HUES6 (cell line): ENCODE data around the gene HK1.

Experiments
- H3K27ac ChIP-seq: 2 replicates; pipeline ENCODE4 v1.7.0; 2013; ENCODE audit warnings: low read depth, mild to moderate bottlenecking, low read length, inconsistent platforms
- H3K27me3 ChIP-seq: 2 replicates; pipeline ENCODE4 v1.6.1; 2013; ENCODE audit warnings: low read length; ENCODE audit not compliant: control insufficient read depth, insufficient read depth
- H3K36me3 ChIP-seq: 2 replicates; pipeline ENCODE4 v1.6.1; 2013; ENCODE audit warnings: low read length; ENCODE audit not compliant: control insufficient read depth, insufficient read depth
- H3K4me1 ChIP-seq: 2 replicates; pipeline ENCODE4 v1.6.1; 2013; ENCODE audit warnings: low read length; ENCODE audit not compliant: control insufficient read depth, insufficient read depth
- H3K4me3 ChIP-seq: 2 replicates; pipeline ENCODE4 v1.5.1; 2013; ENCODE audit warnings: low read depth, low read length
- H3K9ac ChIP-seq: one replicate; pipeline ENCODE4 v1.6.1; 2013; ENCODE audit warnings: mild to moderate bottlenecking, low read length
- H3K9me3 ChIP-seq: 2 replicates; pipeline ENCODE4 v1.6.1; 2013; ENCODE audit warnings: low read depth, low read length; ENCODE audit not compliant: control insufficient read depth, insufficient read depth

HK1 gene

GRCh38 chr10:69363666-69364065, 85.4 kb downstream of the HK1 start:
- no peak overlapping the region for H3K4me3 ChIP-seq
- H3K9me3 ChIP-seq, result no peaks in the 10 kb centered on the region
- no peak overlapping the region for H3K27ac ChIP-seq
- no peaks in the 10 kb centered on the region for H3K27me3 ChIP-seq
- H3K36me3 ChIP-seq, result peaks cover 84% of the 10 kb centered on the region
- no peak overlapping the region for H3K9ac ChIP-seq
- peaks cover 22% of the 10 kb centered on the region; the same call in 1 of the 2 replicates for H3K4me1 ChIP-seq

DNA sequence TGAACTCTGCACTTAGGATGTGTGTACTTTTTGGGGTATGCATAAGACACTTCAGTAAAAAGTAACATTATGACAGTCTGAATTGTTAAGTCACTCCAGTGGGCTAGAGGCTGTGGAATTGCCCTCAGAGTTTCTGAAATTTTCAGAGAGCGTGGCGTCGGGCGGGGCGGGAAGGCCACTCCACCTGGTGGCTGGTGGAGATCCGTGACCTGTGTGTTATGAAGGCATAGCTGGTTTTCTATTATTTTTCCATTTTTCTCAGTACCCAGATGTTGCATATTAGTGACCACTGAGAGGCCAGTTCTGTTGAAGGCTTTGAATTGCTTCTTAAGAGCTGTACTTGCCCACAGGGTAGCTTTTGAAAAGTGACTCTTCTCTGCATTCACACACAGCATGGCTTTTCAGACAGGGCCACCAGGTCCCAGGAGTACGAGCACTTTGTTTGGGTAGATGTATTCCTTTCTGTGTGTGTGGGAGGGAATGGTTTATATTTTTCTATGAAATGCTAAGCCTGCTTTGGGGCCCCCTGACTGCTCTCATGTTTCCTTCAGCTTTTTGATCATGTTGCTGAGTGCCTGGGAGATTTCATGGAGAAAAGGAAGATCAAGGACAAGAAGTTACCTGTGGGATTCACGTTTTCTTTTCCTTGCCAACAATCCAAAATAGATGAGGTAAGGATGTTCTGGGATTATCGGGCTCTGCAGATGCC, 86.1 kb downstream of the HK1 start:
- Histone ChIP-seq H3K27ac (no peak overlapping the region; the same call in 1 of the 2 replicates), H3K9ac (no peak overlapping the region), H3K36me3 (peaks cover 90% of the 10 kb centered on the region), H3K9me3 (no peaks in the 10 kb centered on the region), H3K4me1 (peaks cover 16% of the 10 kb centered on the region; the same call in 1 of the 2 replicates), H3K27me3 (no peaks in the 10 kb centered on the region), H3K4me3 (no peak overlapping the region)

- Histone ChIP-seq H3K4me3 (no peak overlapping the region), H3K27me3 (no peaks in the 10 kb centered on the region), H3K9ac (no peak overlapping the region), H3K27ac (no peak overlapping the region; the same call in 1 of the 2 replicates), H3K36me3 (peaks cover 92% of the 10 kb centered on the region), H3K9me3 (no peaks in the 10 kb centered on the region), H3K4me1 (peaks cover 8% of the 10 kb centered on the region; the same call in 1 of the 2 replicates)
These were observed 88.4 kb downstream of the HK1 start for GRCh38 chr10:69366738-69367137.

DNA sequence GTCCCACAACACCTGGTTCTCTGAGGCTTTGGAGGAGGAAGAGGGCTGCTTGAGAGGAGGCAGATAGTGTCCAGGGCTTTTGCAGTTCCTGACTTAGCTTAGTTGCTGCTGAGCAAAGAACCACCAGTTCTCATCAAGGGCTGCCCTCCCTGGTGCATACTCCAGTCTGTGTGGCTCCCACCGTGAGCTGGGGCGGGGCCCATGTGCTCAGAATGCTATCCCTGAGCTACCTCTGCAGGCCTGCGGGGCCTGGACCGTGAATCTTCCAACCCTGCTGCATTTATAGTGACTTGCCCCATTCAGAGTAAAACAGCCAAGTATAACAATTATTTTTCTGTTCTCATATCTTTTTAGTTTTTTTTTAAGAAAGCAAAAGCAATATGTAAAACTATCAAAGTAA, 89.2 kb downstream of the HK1 start:
- no peak overlapping the region for H3K4me3 ChIP-seq
- no peak overlapping the region; the same call in 1 of the 2 replicates for H3K27ac ChIP-seq

DNA sequence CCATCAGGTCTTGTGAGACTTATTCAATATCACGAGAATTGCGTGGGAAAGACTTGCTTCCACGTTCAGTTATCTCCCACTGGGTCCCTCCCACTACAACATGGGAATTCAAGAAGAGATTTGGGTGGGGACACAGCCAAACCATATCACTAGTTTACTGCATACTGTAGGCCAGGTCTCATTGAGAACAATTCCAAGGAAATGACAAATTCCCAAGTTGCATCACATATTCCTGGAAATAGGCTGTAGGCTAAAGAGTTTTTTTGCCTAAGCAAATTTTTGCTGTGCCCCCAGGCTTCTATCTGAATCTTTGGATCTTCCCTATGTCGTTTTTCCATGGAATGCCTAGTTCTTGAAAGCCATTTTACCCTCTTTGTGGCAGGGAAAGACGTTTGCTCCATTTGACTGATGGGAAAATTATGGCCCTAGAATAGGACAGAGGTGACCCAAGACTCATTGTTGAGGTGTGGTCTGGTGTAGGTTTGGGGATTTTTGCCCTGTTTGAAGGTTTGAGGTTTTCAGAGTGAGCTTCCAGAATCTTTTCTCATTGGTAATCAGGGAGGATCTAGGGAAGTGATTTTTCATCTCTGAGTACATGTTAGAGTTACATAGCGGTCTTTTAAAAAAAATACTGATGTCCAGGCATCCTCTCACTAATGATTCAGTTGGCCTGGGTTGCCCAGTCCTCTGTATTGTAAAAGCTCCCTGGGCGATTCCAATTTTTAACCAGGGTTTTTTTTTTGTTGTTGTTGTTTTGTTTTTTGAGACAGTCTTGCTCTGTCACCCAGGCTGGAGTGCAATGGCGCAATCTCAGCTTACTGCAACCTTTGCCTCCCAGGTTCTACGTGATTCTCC, 94.1 kb downstream of the HK1 start:
- Histone ChIP-seq H3K27me3 (no peaks in the 10 kb centered on the region), H3K4me1 (peaks cover 15% of the 10 kb centered on the region), H3K9ac (no peak overlapping the region), H3K27ac (no peak overlapping the region), H3K4me3 (no peak overlapping the region), H3K36me3 (peaks cover 84% of the 10 kb centered on the region), H3K9me3 (no peaks in the 10 kb centered on the region)

More for the DNA sequence above, 89.2 kb downstream of the HK1 start:
- H3K36me3 ChIP-seq, result peaks cover 96% of the 10 kb centered on the region
- H3K9ac ChIP-seq, result no peak overlapping the region
- no peaks in the 10 kb centered on the region for H3K9me3 ChIP-seq
- peaks cover 5% of the 10 kb centered on the region; the same call in 1 of the 2 replicates for H3K4me1 ChIP-seq
- no peaks in the 10 kb centered on the region for H3K27me3 ChIP-seq

DNA sequence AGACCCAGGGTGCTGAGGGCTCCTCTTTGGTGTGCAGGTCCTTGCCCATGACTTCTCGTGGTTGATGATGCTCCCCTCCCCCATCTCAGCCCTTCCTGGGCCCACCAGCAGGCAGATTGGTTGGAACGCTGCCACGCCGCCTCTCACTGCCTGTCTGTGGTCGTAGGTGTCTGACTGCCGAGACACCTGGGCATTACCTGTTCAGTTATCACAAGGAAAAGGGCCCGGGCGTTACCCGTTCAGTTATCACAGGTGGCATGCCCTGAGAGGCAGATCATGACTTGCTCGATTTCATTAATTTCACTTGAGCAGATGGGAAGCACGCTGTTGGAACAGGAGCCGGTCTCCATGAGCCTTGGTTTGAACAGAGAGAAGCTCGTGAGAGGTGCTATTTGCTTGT, 95.9 kb downstream of the HK1 start:
- peaks cover 15% of the 10 kb centered on the region for H3K4me1 ChIP-seq
- no peak overlapping the region for H3K4me3 ChIP-seq
- H3K27ac ChIP-seq, result no peak overlapping the region
- H3K36me3 ChIP-seq, result peaks cover 84% of the 10 kb centered on the region
- H3K27me3 ChIP-seq, result no peaks in the 10 kb centered on the region
- no peak overlapping the region for H3K9ac ChIP-seq
- no peaks in the 10 kb centered on the region for H3K9me3 ChIP-seq

DNA sequence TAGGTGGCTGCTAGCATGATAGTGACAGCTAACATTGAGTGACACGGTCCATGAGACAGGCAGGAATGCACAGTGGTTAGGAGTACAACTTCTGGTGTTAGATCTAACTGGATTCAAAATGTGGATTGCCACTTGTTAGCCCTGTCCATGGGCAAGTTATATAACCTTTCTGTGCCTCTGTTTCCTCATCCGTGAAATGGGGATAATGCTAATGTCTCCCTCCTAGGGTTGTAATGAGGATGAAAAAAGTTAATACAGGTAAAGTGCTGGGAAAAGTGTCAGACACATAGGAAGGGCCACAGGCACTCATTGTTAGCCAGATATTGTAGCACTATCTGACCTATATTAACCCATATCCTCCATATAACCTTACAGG, 96.6 kb downstream of the HK1 start:
- Histone ChIP-seq H3K27ac (peak overlapping the region; percentile 14; the same call in 1 of the 2 replicates), H3K36me3 (peaks cover 84% of the 10 kb centered on the region), H3K9me3 (no peaks in the 10 kb centered on the region), H3K4me1 (peaks cover 15% of the 10 kb centered on the region), H3K27me3 (no peaks in the 10 kb centered on the region), H3K9ac (no peak overlapping the region), H3K4me3 (no peak overlapping the region)

DNA sequence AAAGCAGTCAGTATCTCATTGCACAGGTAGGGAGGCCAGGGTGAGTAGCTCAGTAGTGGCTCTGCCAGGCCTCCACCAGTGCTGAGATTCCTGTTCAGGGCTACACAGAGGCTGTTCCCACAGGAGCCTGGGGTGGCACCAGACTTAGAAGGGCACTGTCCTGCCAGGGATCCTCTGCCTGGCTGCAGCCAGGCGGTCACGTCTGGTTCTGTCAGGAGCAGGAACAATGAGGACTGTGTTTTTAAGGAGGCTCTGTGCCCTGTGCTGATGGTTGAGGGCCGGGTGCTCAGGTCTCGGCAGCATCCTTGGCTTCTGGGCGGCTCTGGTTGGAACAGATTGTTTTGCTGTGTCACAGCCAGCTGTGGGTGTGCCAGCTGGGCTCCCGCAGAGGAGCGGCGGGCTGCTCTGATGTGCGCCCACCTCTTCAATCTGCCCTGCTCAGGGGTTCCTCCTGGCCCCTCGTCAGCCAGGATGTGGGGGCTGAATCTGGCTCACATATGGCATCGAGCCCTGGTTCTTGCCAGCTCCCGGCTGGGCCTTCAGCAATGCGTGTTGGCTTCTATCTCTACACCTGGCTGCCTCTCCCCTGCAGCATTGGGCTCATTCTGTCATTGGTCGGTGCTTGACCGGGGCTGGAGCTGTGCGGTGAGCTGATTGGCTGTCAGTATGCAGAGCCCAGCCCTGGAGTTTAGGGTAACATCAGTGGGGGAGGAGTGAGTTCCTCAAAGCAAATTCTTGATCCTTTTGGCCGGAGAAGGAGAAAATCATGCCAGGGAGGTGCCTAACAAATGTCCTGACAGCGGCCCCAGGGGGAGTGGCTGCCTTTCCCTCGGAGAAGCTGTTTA, 97.2 kb downstream of the HK1 start:
- H3K9me3 ChIP-seq, result no peaks in the 10 kb centered on the region
- H3K4me1 ChIP-seq, result peaks cover 15% of the 10 kb centered on the region
- H3K27me3 ChIP-seq, result no peaks in the 10 kb centered on the region
- H3K27ac ChIP-seq, result peak overlapping the region; percentile 14; the same call in 1 of the 2 replicates
- H3K4me3 ChIP-seq, result no peak overlapping the region
- H3K36me3 ChIP-seq, result peaks cover 84% of the 10 kb centered on the region
- H3K9ac ChIP-seq, result peak overlapping the region; percentile 2

- H3K36me3 ChIP-seq, result peaks cover 84% of the 10 kb centered on the region
- no peaks in the 10 kb centered on the region for H3K9me3 ChIP-seq
- peaks cover 15% of the 10 kb centered on the region for H3K4me1 ChIP-seq
- H3K4me3 ChIP-seq, result no peak overlapping the region
- no peaks in the 10 kb centered on the region for H3K27me3 ChIP-seq
- H3K27ac ChIP-seq, result no peak overlapping the region
- H3K9ac ChIP-seq, result no peak overlapping the region
These were observed 98.4 kb downstream of the HK1 start for GRCh38 chr10:69376662-69377061.

GRCh38 chr10:69377191-69377590, 98.9 kb downstream of the HK1 start:
- H3K9me3 ChIP-seq, result no peaks in the 10 kb centered on the region
- no peaks in the 10 kb centered on the region for H3K27me3 ChIP-seq
- H3K4me3 ChIP-seq, result no peak overlapping the region
- H3K4me1 ChIP-seq, result peaks cover 15% of the 10 kb centered on the region
- no peak overlapping the region for H3K9ac ChIP-seq
- no peak overlapping the region for H3K27ac ChIP-seq
- H3K36me3 ChIP-seq, result peaks cover 84% of the 10 kb centered on the region
